Lower leg skin (tissue), 3 donors: ENCODE measurements around the gene PYGB.

Experiments
- CTCF ChIP-seq, 3 donors: fragments of 450-650 bp; IDR thresholded peaks; one replicate each; pipeline ENCODE4 v1.5.1; 2016; ENCODE audit warnings: antibody characterized with exemption in 3 of 3, mild to moderate bottlenecking in 3 of 3, moderate library complexity in 2 of 3
- POLR2A ChIP-seq, 2 donors: fragments of 450-650 bp; IDR thresholded peaks; one replicate each; pipeline ENCODE4 v1.6.1; 2016 to 2017; ENCODE audit warnings: antibody characterized with exemption in 2 of 2, mild to moderate bottlenecking in 1 of 2, moderate library complexity in 1 of 2

GRCh38 chr20:25259358-25259757 lies 11.5 kb downstream of the PYGB start:
- TF ChIP-seq POLR2A (IDR thresholded peaks at IDR 0.05) = no peak
- no peak for TF ChIP-seq CTCF (IDR thresholded peaks at IDR 0.05)
